ENCODE results near the gene CD248. TPM values are rescaled to one million over a fixed set of nuclear protein-coding genes. Genes with fewer than 3 reads are reported as not detected.

Gene CD248
- total RNA-seq, 1 donor: 107 TPM

- peaks cover 44% of the 10 kb centered on the region for H3K36me3 ChIP-seq (ENCODE audit: insufficient read depth, low read length)
- peaks cover 6% of the 10 kb centered on the region for H3K27me3 ChIP-seq (ENCODE audit: insufficient read depth, low read length)
- peaks cover 17% of the 10 kb centered on the region for H3K79me2 ChIP-seq (ENCODE audit: insufficient read depth, low read length)
- H3K27ac ChIP-seq (ENCODE audit: low read depth, low read length): no peak overlapping the region
- no peak overlapping the region for H2AFZ ChIP-seq (ENCODE audit: low read length)
- H4K20me1 ChIP-seq (ENCODE audit: insufficient read depth, low read length): peaks cover 32% of the 10 kb centered on the region
- H3K4me3 ChIP-seq (ENCODE audit: insufficient read depth, low read length): no peak overlapping the region
- TF ChIP-seq, protein P1, sequence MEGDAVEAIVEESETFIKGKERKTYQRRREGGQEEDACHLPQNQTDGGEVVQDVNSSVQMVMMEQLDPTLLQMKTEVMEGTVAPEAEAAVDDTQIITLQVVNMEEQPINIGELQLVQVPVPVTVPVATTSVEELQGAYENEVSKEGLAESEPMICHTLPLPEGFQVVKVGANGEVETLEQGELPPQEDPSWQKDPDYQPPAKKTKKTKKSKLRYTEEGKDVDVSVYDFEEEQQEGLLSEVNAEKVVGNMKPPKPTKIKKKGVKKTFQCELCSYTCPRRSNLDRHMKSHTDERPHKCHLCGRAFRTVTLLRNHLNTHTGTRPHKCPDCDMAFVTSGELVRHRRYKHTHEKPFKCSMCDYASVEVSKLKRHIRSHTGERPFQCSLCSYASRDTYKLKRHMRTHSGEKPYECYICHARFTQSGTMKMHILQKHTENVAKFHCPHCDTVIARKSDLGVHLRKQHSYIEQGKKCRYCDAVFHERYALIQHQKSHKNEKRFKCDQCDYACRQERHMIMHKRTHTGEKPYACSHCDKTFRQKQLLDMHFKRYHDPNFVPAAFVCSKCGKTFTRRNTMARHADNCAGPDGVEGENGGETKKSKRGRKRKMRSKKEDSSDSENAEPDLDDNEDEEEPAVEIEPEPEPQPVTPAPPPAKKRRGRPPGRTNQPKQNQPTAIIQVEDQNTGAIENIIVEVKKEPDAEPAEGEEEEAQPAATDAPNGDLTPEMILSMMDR (IDR thresholded peaks at IDR 0.05; ENCODE audit: extremely low read depth, low read depth, low read length): no peak
- H3K4me1 ChIP-seq (ENCODE audit: insufficient read depth, low read length): no peaks in the 10 kb centered on the region
- no peak for DNase-seq (ENCODE audit: insufficient read length, low spot score, missing footprints)
- no peak overlapping the region for H3K4me2 ChIP-seq (ENCODE audit: insufficient read depth, low read length)
- H3K9me3 ChIP-seq (ENCODE audit: low read depth, low read length): no peaks in the 10 kb centered on the region
Observed at GRCh38 chr11:66275396-66275795, 41.4 kb downstream of the CD248 start.

- H3K27ac ChIP-seq (ENCODE audit: low read depth, low read length): no peak overlapping the region
- H4K20me1 ChIP-seq (ENCODE audit: insufficient read depth, low read length): peaks cover 43% of the 10 kb centered on the region
- H3K9me3 ChIP-seq (ENCODE audit: low read depth, low read length): no peaks in the 10 kb centered on the region
- H3K4me1 ChIP-seq (ENCODE audit: insufficient read depth, low read length): peaks cover 8% of the 10 kb centered on the region
- no peak overlapping the region for H3K4me2 ChIP-seq (ENCODE audit: insufficient read depth, low read length)
- H3K27me3 ChIP-seq (ENCODE audit: insufficient read depth, low read length): peaks cover 5% of the 10 kb centered on the region
- TF ChIP-seq, protein P1 (IDR thresholded peaks at IDR 0.05; ENCODE audit: extremely low read depth, low read depth, low read length): no peak
- DNase-seq (ENCODE audit: insufficient read length, low spot score, missing footprints): no peak
- peaks cover 44% of the 10 kb centered on the region for H3K36me3 ChIP-seq (ENCODE audit: insufficient read depth, low read length)
- H3K79me2 ChIP-seq (ENCODE audit: insufficient read depth, low read length): peaks cover 29% of the 10 kb centered on the region
- H2AFZ ChIP-seq (ENCODE audit: low read length): no peak overlapping the region
- no peak overlapping the region for H3K4me3 ChIP-seq (ENCODE audit: insufficient read depth, low read length)
Observed at GRCh38 chr11:66274219-66274618, 42.6 kb downstream of the CD248 start.

DNA sequence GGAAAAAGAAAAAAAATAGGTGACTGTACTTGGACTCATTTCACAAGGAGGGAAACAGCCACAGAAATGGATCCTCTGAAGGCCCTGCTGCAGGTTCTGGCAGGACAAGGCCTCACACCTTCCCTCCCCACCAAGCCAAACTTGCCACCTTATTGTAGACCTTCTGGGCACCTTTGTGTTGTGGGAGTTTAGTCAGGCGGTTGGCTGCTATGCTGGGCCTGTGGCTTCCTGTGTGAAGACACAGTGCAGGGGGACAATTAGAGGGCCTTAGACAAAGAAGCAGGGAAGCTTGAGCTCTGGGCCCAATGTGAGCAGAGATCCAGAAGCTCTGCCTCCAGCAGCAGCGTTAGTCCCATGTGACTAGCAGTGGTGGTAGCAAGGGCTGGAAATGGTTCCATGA is 44.2 kb downstream of the CD248 start:
- DNase-seq (ENCODE audit: insufficient read length, low spot score, missing footprints): no peak
- Histone ChIP-seq H2AFZ (ENCODE audit: low read length) (no peak overlapping the region), H3K27me3 (ENCODE audit: insufficient read depth, low read length) (no peaks in the 10 kb centered on the region), H3K4me3 (ENCODE audit: insufficient read depth, low read length) (no peak overlapping the region), H3K27ac (ENCODE audit: low read depth, low read length) (no peak overlapping the region), H4K20me1 (ENCODE audit: insufficient read depth, low read length) (peaks cover 45% of the 10 kb centered on the region), H3K36me3 (ENCODE audit: insufficient read depth, low read length) (peaks cover 44% of the 10 kb centered on the region), H3K4me2 (ENCODE audit: insufficient read depth, low read length) (no peak overlapping the region), H3K79me2 (ENCODE audit: insufficient read depth, low read length) (peaks cover 37% of the 10 kb centered on the region), H3K4me1 (ENCODE audit: insufficient read depth, low read length) (peaks cover 16% of the 10 kb centered on the region), H3K9me3 (ENCODE audit: low read depth, low read length) (no peaks in the 10 kb centered on the region)
- TF ChIP-seq, protein P1 (IDR thresholded peaks at IDR 0.05; ENCODE audit: extremely low read depth, low read depth, low read length): no peak

DNA sequence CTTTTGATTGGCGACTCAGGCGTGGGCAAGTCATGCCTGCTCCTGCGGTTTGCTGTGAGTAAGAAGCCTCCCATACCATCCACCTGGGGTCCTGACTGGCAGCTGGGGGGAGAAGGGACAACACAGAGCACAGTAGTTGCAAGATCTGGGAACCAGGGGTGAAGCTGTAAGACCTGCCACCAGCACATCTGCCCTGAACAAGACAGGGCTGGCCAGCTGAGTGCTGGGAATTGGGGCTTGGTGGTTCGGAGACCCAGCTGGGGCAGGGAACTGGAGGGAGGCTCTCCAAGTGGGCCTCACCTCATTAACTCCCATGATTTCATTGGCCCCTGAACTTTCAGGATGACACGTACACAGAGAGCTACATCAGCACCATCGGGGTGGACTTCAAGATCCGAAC is 45.0 kb downstream of the CD248 start:
- TF ChIP-seq, protein P1 (IDR thresholded peaks at IDR 0.05; ENCODE audit: extremely low read depth, low read depth, low read length): no peak
- Histone ChIP-seq H3K4me3 (ENCODE audit: insufficient read depth, low read length) (no peak overlapping the region), H3K9me3 (ENCODE audit: low read depth, low read length) (no peaks in the 10 kb centered on the region), H3K4me2 (ENCODE audit: insufficient read depth, low read length) (no peak overlapping the region), H4K20me1 (ENCODE audit: insufficient read depth, low read length) (peaks cover 41% of the 10 kb centered on the region), H3K4me1 (ENCODE audit: insufficient read depth, low read length) (peaks cover 20% of the 10 kb centered on the region), H3K79me2 (ENCODE audit: insufficient read depth, low read length) (peaks cover 37% of the 10 kb centered on the region), H2AFZ (ENCODE audit: low read length) (no peak overlapping the region), H3K27me3 (ENCODE audit: insufficient read depth, low read length) (no peaks in the 10 kb centered on the region), H3K36me3 (ENCODE audit: insufficient read depth, low read length) (peaks cover 44% of the 10 kb centered on the region), H3K27ac (ENCODE audit: low read depth, low read length) (no peak overlapping the region)
- DNase-seq (ENCODE audit: insufficient read length, low spot score, missing footprints): no peak
